C4-2B (cell line): Measurements from ENCODE around the gene CCDC148.
"Not testable (repeated sequence)": the region's sequence is repeated elsewhere in the genome, so short reads cannot be mapped to it uniquely, and the experiment has no call there.

Source experiments
- H3K27ac ChIP-seq: fragments of 450-650 bp; 2 replicates; pipeline ENCODE4 v1.5.1; 2017
- ZFX ChIP-seq: fragments of 450-650 bp; IDR thresholded peaks from 2 replicates; pipeline ENCODE4 v1.6.1; 2017
- TF ChIP-seq, protein P1 (sequence below): fragments of 450-650 bp; conservative IDR thresholded peaks from 2 replicates; pipeline ENCODE4 v1.5.1; 2017; ENCODE audit warnings: mild to moderate bottlenecking

CCDC148 gene

GRCh38 chr2:158457826-158458616 is 1.5 kb upstream of the CCDC148 start:
- H3K27ac ChIP-seq, result peak overlapping the region; percentile 94
- TF ChIP-seq ZFX, result no peak
- TF ChIP-seq, protein P1, sequence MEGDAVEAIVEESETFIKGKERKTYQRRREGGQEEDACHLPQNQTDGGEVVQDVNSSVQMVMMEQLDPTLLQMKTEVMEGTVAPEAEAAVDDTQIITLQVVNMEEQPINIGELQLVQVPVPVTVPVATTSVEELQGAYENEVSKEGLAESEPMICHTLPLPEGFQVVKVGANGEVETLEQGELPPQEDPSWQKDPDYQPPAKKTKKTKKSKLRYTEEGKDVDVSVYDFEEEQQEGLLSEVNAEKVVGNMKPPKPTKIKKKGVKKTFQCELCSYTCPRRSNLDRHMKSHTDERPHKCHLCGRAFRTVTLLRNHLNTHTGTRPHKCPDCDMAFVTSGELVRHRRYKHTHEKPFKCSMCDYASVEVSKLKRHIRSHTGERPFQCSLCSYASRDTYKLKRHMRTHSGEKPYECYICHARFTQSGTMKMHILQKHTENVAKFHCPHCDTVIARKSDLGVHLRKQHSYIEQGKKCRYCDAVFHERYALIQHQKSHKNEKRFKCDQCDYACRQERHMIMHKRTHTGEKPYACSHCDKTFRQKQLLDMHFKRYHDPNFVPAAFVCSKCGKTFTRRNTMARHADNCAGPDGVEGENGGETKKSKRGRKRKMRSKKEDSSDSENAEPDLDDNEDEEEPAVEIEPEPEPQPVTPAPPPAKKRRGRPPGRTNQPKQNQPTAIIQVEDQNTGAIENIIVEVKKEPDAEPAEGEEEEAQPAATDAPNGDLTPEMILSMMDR, result peak; percentile 58

- H3K27ac ChIP-seq, result peak overlapping the region; percentile 94
- peak; percentile 40 for TF ChIP-seq ZFX
- TF ChIP-seq, protein P1, result no peak
These were observed 706 bp upstream of the CCDC148 start for GRCh38 chr2:158457092-158457825.

DNA sequence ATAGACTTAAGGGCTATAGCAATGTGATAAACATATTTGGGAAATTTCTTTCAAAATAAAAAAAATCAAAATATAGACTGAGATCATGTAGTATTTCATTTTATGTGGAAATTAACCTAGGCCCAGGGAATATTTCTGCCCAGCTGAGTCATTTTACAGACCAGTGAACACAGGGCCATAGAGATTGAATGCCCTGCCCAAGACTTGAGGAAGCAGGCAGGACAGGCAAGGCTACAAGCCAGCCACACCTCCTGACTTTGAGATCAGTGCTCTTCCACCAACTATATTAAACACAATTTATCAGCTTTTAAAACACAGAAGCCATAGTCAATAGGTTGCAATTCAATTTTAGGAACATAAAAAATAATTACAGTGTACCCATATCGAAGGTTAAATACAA is 12.9 kb downstream of the CCDC148 start:
- no peak overlapping the region for H3K27ac ChIP-seq
- no peak for TF ChIP-seq ZFX
- TF ChIP-seq, protein P1, result no peak

- not testable (repeated sequence) for H3K27ac ChIP-seq
These were observed 17.5 kb downstream of the CCDC148 start for GRCh38 chr2:158439062-158439461.

- not testable (repeated sequence) for H3K27ac ChIP-seq
These were observed 22.8 kb downstream of the CCDC148 start for GRCh38 chr2:158433716-158434115.

DNA sequence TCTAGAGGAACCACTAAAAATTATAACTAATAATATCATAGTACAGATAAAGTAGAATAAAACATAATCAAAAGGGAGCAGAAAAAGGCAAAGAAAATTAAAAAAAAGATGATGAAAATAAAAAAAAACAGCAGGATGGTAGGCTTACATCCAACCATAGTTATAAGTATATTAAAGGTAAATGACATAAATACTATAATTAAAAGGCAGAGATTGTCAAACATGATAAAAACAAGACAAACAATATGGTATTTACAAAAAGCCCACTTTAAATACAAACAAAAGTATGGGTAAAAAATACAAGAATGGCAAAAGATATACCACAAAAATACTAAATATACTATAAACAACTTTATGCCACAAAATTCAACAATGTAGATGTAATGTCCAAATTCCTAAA is 24.4 kb downstream of the CCDC148 start:
- H3K27ac ChIP-seq, result no peak overlapping the region
- TF ChIP-seq, protein P1, result no peak
- no peak for TF ChIP-seq ZFX

- H3K27ac ChIP-seq, result no peak overlapping the region
- TF ChIP-seq, protein P1, result no peak
- no peak for TF ChIP-seq ZFX
These were observed 42.0 kb downstream of the CCDC148 start for GRCh38 chr2:158414538-158414937.

- no peak for TF ChIP-seq ZFX
- TF ChIP-seq, protein P1, result no peak
- H3K27ac ChIP-seq, result no peak overlapping the region
These were observed 43.0 kb downstream of the CCDC148 start for GRCh38 chr2:158413581-158413980.
